CD4-positive, CD25-positive, alpha-beta regulatory T cell (primary cell): ENCODE data around the gene MYLK2. TPM values are rescaled to one million over a fixed set of nuclear protein-coding genes. Genes with fewer than 3 reads are reported as not detected.

Source experiments
- ATAC-seq, 2 donors: fragments of 150-1000 bp; cut with Tn5 transposase; one replicate each; pipeline ENCODE4 v1.10.0; 2021; ENCODE audit warnings: low read depth in 2 of 2, moderate number of reproducible peaks in 2 of 2, moderate library complexity in 1 of 2
- DNase-seq, 3 donors: peaks; one replicate each; pipeline versions ENCODE4 v3.0.0 to v3.0.0-alpha.2; 2012 to 2022; ENCODE audit warnings: mixed read lengths in 1 of 3
- H3K27ac ChIP-seq: one replicate; pipeline ENCODE4 v1.7.0; 2013; ENCODE audit warnings: mild to moderate bottlenecking, low read length; ENCODE audit not compliant: insufficient read depth, poor library complexity, severe bottlenecking
- H3K27me3 ChIP-seq: one replicate; pipeline ENCODE4 v1.7.0; 2013; ENCODE audit warnings: low read length; ENCODE audit not compliant: control insufficient read depth, insufficient read depth
- H3K36me3 ChIP-seq: one replicate; pipeline ENCODE4 v1.7.0; 2013; ENCODE audit warnings: mild to moderate bottlenecking, low read length, moderate library complexity; ENCODE audit not compliant: control insufficient read depth, insufficient read depth
- H3K4me1 ChIP-seq: 2 replicates; pipeline ENCODE4 v1.7.0; 2013; ENCODE audit warnings: mild to moderate bottlenecking, low read length; ENCODE audit not compliant: insufficient read depth, control insufficient read depth, poor library complexity, severe bottlenecking
- H3K4me3 ChIP-seq: one replicate; pipeline ENCODE4 v1.7.0; 2013; ENCODE audit warnings: low read depth, mild to moderate bottlenecking, low read length, moderate library complexity
- H3K9me3 ChIP-seq, 2 experiments: 1 replicate in 1 of 2; 2 replicates in 1 of 2; pipeline ENCODE4 v1.7.0; 2013; ENCODE audit warnings: low read length in 2 of 2, mild to moderate bottlenecking in 1 of 2, moderate library complexity in 1 of 2; ENCODE audit not compliant: control insufficient read depth in 2 of 2
- H3K27ac Mint-ChIP-seq, 3 donors: one replicate each; pipeline ENCODE4 v1.8.0; 2020 to 2022; ENCODE audit warnings: mild to moderate bottlenecking in 3 of 3, mixed read lengths in 3 of 3, moderate library complexity in 2 of 3
- H3K27me3 Mint-ChIP-seq: one replicate; pipeline ENCODE4 v1.8.0; 2022; ENCODE audit warnings: mild to moderate bottlenecking, mixed read lengths
- H3K36me3 Mint-ChIP-seq: one replicate; pipeline ENCODE4 v1.8.0; 2020; ENCODE audit warnings: mixed read lengths
- H3K4me1 Mint-ChIP-seq, 4 donors: one replicate each; pipeline ENCODE4 v1.8.0; 2020 to 2022; ENCODE audit warnings: mixed read lengths in 4 of 4, mild to moderate bottlenecking in 1 of 4
- H3K4me3 Mint-ChIP-seq, 4 donors: one replicate each; pipeline ENCODE4 v1.8.0; 2020 to 2022; ENCODE audit warnings: mild to moderate bottlenecking in 4 of 4, mixed read lengths in 4 of 4, moderate library complexity in 3 of 4
- H3K9me3 Mint-ChIP-seq, 7 donors: one replicate each; pipeline ENCODE4 v1.8.0; 2020 to 2022; ENCODE audit warnings: mixed read lengths in 7 of 7, mild to moderate bottlenecking in 3 of 7, moderate library complexity in 2 of 7
- polyA plus RNA-seq, 4 donors: library from polyadenylated mRNA; unstranded; fragments of 300-500 nt; fragmentation: Illumina TruSeq; gene quantifications; one replicate each; pipeline ENCODE4 v1.2.3, GENCODE V29; 2021
- total RNA-seq: library from RNA; stranded (reverse); gene quantifications from one replicate; pipeline ENCODE4 v1.2.3, GENCODE V29; 2022

Gene MYLK2
- total and polyA plus RNA-seq, 5 donors from 2014 or later = not detected

DNA sequence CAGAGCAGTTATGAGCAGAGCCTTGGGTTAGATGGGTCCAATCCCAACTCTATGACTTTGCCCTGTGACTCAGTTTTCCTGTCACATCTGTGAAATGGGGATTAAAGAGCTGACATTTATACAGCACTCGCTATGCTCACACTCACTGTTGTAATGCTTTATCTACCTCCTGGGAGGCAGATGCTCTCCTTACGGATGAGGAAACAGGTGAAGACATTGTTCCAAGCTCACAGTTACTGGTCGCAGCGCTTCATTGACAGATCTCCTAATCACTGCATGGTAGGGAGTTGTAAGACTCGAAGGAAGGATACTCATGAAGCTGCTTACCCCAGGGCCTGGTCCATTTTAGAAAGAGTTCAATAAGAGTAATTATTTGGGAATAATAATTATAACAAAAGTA, 2.9 kb upstream of the MYLK2 start:
- H3K4me1 Mint-ChIP-seq = no peaks in the 10 kb centered on the region
- no peak for ATAC-seq
- H3K9me3 ChIP-seq = no peaks in the 10 kb centered on the region

DNA sequence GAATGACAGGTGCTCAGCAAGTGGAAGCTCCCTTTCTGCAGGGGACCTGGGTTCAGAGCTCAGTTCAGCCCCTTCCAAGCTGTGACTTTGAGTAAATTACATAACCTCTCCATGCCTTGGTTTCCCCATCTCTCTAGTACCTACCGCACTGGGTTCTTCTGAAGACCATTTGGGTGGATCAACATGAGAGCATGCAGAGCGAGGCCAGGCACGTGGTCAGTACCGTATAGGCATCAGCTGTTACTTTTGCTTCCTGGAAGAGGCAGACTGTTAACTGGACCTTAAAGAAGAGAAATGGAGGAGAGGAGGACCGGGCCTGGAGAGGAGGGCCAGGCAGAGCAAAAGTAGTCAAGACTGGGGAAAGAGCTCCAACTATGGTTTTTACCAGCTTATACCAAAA, 1.7 kb upstream of the MYLK2 start:
- H3K27me3 Mint-ChIP-seq = no peaks in the 10 kb centered on the region
- H3K36me3 Mint-ChIP-seq = no peaks in the 10 kb centered on the region
- no peak overlapping the region for H3K27ac Mint-ChIP-seq
- no peaks in the 10 kb centered on the region for H3K9me3 Mint-ChIP-seq
- H3K9me3 ChIP-seq = no peaks in the 10 kb centered on the region
- H3K4me3 Mint-ChIP-seq = no peak overlapping the region
- ATAC-seq (no peak), DNase-seq (no peak)
- no peaks in the 10 kb centered on the region for H3K4me1 ChIP-seq
- no peaks in the 10 kb centered on the region for H3K36me3 ChIP-seq
- H3K4me1 Mint-ChIP-seq = peaks cover 0 to 4% (median 0%) of the 10 kb centered on the region in 4 donors
- H3K27me3 ChIP-seq = no peaks in the 10 kb centered on the region
- no peak overlapping the region for H3K4me3 ChIP-seq
- no peak overlapping the region for H3K27ac ChIP-seq

More for the DNA sequence above, 2.9 kb upstream of the MYLK2 start:
- no peaks in the 10 kb centered on the region for H3K36me3 ChIP-seq
- no peak overlapping the region for H3K4me3 Mint-ChIP-seq
- H3K27me3 ChIP-seq = no peaks in the 10 kb centered on the region
- H3K4me1 ChIP-seq = no peaks in the 10 kb centered on the region
- no peak overlapping the region for H3K27ac ChIP-seq
- no peak overlapping the region for H3K4me3 ChIP-seq
- no peaks in the 10 kb centered on the region for H3K27me3 Mint-ChIP-seq
- no peak overlapping the region for H3K27ac Mint-ChIP-seq
- DNase-seq = no peak
- H3K9me3 Mint-ChIP-seq = no peaks in the 10 kb centered on the region
- no peaks in the 10 kb centered on the region for H3K36me3 Mint-ChIP-seq

DNA sequence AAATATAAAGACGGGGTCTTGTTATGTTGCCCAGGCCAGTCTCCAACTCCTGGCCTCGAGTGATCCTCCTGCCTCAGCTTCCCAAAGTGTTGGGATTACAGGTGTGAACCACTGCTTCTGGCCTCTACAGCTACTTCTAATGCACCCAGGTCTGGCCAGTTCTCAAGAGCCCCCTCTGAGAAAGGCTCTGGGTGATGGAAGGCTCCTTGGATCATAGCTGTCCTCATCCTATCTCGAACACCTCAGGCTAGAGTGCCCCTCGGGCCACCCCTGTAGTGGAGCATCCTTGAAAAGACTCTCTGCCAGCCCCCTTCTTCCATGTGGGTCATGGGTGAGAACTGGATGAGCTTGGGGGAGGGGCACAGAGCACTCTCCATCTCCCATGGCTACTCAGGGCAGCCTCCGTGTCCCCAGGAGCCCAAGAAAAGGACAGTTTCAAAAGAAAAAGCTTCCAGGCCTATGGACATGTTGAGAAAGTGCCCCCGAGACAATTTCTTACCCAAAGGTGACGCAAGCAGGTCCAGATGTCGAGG, 714 bp upstream of the MYLK2 start:
- DNase-seq (no peak), ATAC-seq (no peak)
- H3K9me3 Mint-ChIP-seq = no peaks in the 10 kb centered on the region
- Histone ChIP-seq H3K27ac (no peak overlapping the region), H3K9me3 (no peaks in the 10 kb centered on the region), H3K4me1 (peaks cover 6% of the 10 kb centered on the region), H3K4me3 (no peak overlapping the region), H3K27me3 (no peaks in the 10 kb centered on the region), H3K36me3 (no peaks in the 10 kb centered on the region)
- H3K27ac Mint-ChIP-seq = peak overlapping the region in 1 of 3 donors; percentile 38
- H3K27me3 Mint-ChIP-seq = no peaks in the 10 kb centered on the region
- no peaks in the 10 kb centered on the region for H3K36me3 Mint-ChIP-seq
- H3K4me1 Mint-ChIP-seq = peaks cover 0 to 8% (median 1%) of the 10 kb centered on the region in 4 donors
- H3K4me3 Mint-ChIP-seq = no peak overlapping the region

DNA sequence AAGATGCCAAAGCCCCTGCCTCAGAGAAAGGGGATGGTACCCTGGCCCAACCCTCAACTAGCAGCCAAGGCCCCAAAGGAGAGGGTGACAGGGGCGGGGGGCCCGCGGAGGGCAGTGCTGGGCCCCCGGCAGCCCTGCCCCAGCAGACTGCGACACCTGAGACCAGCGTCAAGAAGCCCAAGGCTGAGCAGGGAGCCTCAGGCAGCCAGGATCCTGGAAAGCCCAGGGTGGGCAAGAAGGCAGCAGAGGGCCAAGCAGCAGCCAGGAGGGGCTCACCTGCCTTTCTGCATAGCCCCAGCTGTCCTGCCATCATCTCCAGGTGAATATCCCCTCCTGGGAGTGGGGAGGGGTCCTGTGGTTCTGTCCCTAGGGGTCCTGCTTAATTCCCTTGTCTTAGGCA, 1.1 kb downstream of the MYLK2 start:
- peaks cover 6% of the 10 kb centered on the region for H3K4me1 ChIP-seq
- H3K9me3 ChIP-seq = no peaks in the 10 kb centered on the region
- no peaks in the 10 kb centered on the region for H3K27me3 ChIP-seq
- no peak overlapping the region for H3K27ac ChIP-seq
- no peak overlapping the region for H3K4me3 Mint-ChIP-seq
- no peak overlapping the region for H3K4me3 ChIP-seq
- no peaks in the 10 kb centered on the region for H3K27me3 Mint-ChIP-seq
- ATAC-seq (no peak), DNase-seq (no peak)
- no peak overlapping the region for H3K27ac Mint-ChIP-seq
- H3K4me1 Mint-ChIP-seq = peaks cover 0 to 12% (median 1%) of the 10 kb centered on the region in 4 donors
- H3K36me3 ChIP-seq = no peaks in the 10 kb centered on the region
- H3K36me3 Mint-ChIP-seq = no peaks in the 10 kb centered on the region
- H3K9me3 Mint-ChIP-seq = no peaks in the 10 kb centered on the region

DNA sequence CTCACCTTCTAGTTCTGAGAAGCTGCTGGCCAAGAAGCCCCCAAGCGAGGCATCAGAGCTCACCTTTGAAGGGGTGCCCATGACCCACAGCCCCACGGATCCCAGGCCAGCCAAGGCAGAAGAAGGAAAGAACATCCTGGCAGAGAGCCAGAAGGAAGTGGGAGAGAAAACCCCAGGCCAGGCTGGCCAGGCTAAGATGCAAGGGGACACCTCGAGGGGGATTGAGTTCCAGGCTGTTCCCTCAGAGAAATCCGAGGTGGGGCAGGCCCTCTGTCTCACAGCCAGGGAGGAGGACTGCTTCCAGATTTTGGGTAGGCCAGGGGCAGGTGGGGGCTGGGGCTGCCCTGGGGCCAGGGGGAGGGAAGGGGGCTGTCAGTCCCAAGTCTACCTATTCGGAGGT, 2.3 kb downstream of the MYLK2 start:
- DNase-seq (no peak), ATAC-seq (no peak)
- Histone ChIP-seq H3K27ac (no peak overlapping the region), H3K36me3 (no peaks in the 10 kb centered on the region), H3K4me3 (no peak overlapping the region), H3K9me3 (no peaks in the 10 kb centered on the region), H3K27me3 (no peaks in the 10 kb centered on the region), H3K4me1 (peaks cover 6% of the 10 kb centered on the region)
- H3K27me3 Mint-ChIP-seq = no peaks in the 10 kb centered on the region
- no peak overlapping the region for H3K27ac Mint-ChIP-seq
- peaks cover 0 to 12% (median 1%) of the 10 kb centered on the region in 4 donors for H3K4me1 Mint-ChIP-seq
- no peaks in the 10 kb centered on the region for H3K36me3 Mint-ChIP-seq
- H3K4me3 Mint-ChIP-seq = no peak overlapping the region
- H3K9me3 Mint-ChIP-seq = no peaks in the 10 kb centered on the region

DNA sequence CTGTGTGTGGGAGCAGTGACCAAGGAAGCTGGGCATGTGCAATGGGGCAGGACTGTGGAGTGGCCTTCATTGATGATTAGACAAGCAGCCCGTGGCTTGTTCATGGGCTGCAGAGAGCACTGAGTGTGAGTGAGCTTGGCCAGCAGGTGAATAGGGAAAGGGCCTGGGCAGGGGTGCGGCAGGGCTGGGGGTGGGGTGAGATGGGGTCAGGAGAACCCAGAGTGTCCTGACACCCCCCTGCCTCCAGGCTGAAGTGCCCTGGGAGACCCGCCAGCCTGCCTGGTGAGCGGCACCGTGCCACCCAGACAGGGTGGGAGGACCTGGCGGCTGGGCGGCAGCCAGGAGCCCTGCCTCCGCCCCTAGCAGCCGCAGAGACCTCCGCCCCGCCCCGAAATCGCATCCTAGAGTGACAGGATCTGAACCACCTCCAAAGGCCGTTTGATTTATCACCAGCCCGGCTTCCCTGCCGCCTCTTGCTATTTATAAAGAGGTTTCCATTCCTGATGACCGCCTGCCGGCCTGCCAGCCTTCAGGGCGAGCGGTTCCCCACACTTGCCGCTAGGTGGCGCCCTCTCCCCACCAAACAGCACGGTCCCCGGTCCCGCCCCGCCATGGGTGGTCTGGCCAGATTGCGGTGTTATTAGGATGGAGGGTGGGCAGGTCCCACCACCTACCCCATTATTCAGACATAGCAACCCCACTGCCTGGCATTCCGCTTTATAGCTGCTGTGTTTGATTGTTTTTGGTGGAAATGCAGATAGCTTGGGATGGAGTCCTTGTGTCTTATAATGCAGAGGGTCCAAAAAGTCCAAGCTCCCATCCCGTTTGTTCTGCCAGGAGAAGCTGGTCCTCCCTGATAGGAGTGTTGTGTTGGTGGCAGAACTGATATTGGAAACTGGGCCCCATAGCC, 3.5 kb downstream of the MYLK2 start:
- Mint-ChIP-seq H3K9me3 (no peaks in the 10 kb centered on the region), H3K36me3 (no peaks in the 10 kb centered on the region), H3K4me3 (peak overlapping the region in 2 of 4 donors; percentile 52 to 60), H3K27ac (no peak overlapping the region), H3K4me1 (peaks cover 0 to 12% (median 1%) of the 10 kb centered on the region in 4 donors), H3K27me3 (no peaks in the 10 kb centered on the region)
- DNase-seq = peak; percentile 62 to 71 (median 64)
- Histone ChIP-seq H3K4me1 (peaks cover 6% of the 10 kb centered on the region), H3K9me3 (no peaks in the 10 kb centered on the region), H3K36me3 (no peaks in the 10 kb centered on the region), H3K27ac (no peak overlapping the region), H3K4me3 (peak overlapping the region; percentile 4), H3K27me3 (no peaks in the 10 kb centered on the region)
- ATAC-seq = peak; percentile 76 to 77

DNA sequence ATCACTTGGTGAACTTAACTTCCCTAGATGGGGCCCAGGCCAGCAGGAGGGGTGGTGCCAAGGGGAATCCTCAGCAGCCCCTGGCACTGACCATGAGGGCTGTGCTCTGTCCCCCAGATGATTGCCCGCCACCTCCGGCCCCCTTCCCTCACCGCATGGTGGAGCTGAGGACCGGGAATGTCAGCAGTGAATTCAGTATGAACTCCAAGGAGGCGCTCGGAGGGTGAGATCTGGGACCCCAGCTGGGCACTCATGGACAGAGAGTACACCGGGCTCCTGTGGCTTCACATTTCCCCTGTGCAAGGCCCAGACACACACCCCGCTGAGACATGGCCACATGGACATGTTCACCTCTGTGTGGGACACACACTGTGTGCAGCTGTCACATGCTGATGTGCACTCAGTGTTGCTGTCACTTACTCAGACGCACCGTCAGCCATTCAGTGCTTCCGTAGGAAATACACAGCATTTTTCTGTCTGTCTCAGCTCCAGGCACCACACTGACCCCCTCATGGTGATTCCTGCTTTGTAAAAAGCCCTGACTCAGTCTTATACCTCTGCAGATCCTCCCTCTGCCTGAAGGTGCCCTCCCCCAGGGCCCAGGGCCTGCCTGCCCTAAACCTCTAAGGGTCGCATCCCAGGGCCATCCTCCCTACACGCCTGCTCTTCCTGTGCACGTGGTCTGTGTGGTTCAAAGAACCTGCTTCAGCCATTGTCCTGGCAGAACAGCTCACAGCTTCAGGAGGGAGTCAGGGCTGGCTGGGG, 4.4 kb downstream of the MYLK2 start:
- Histone ChIP-seq H3K36me3 (no peaks in the 10 kb centered on the region), H3K4me3 (no peak overlapping the region), H3K27me3 (no peaks in the 10 kb centered on the region), H3K9me3 (no peaks in the 10 kb centered on the region), H3K4me1 (peaks cover 6% of the 10 kb centered on the region), H3K27ac (no peak overlapping the region)
- peaks cover 0 to 13% (median 1%) of the 10 kb centered on the region in 4 donors for H3K4me1 Mint-ChIP-seq
- peak overlapping the region in 1 of 4 donors; percentile 60 for H3K4me3 Mint-ChIP-seq
- H3K9me3 Mint-ChIP-seq = no peaks in the 10 kb centered on the region
- ATAC-seq = no peak
- no peaks in the 10 kb centered on the region for H3K27me3 Mint-ChIP-seq
- H3K27ac Mint-ChIP-seq = no peak overlapping the region
- no peak for DNase-seq
- H3K36me3 Mint-ChIP-seq = no peaks in the 10 kb centered on the region
